Keratinocyte (primary cell): ENCODE results near the gene TIMMDC1. TPM values are rescaled to one million over a fixed set of nuclear protein-coding genes. Genes with fewer than 3 reads are reported as not detected.

Experiments
- DNase-seq: peaks from one replicate; pipeline ENCODE4 v3.0.0-alpha.2; 2011; ENCODE audit warnings: low read depth, missing footprints, low spot score
- FAIRE-seq: peaks from 2 replicates; lab custom pipeline; 2011; peaks lifted over from hg19 to GRCh38; lab: Jason Lieb, UNC
- H2AFZ ChIP-seq: 2 replicates; pipeline ENCODE4 v1.6.0; 2012; ENCODE audit warnings: low read length, control low read depth, inconsistent platforms; ENCODE audit not compliant: control insufficient read depth
- H3K27ac ChIP-seq: 2 replicates; pipeline ENCODE4 v1.5.1; 2011; ENCODE audit warnings: low read length; ENCODE audit not compliant: control insufficient read depth, insufficient read depth
- H3K27me3 ChIP-seq: 3 replicates; pipeline ENCODE4 v1.6.0; 2011; ENCODE audit warnings: low read length; ENCODE audit not compliant: control insufficient read depth, insufficient read depth; ENCODE audit errors: extremely low read depth
- H3K36me3 ChIP-seq, 2 experiments: 2 replicates in 1 of 2; 3 replicates in 1 of 2; pipeline ENCODE4 v1.5.1; 2011; ENCODE audit warnings: low read length in 2 of 2, mild to moderate bottlenecking in 1 of 2; ENCODE audit not compliant: control insufficient read depth in 2 of 2, insufficient read depth in 2 of 2; ENCODE audit errors: extremely low read depth in 1 of 2
- H3K4me1 ChIP-seq: 3 replicates; pipeline ENCODE4 v1.5.1; 2011; ENCODE audit warnings: low read length; ENCODE audit not compliant: control insufficient read depth, insufficient read depth; ENCODE audit errors: extremely low read depth
- H3K4me2 ChIP-seq: 3 replicates; pipeline ENCODE4 v1.6.0; 2011; ENCODE audit warnings: low read depth, low read length; ENCODE audit not compliant: control insufficient read depth, insufficient read depth; ENCODE audit errors: extremely low read depth
- H3K4me3 ChIP-seq, 3 experiments: fragments of 200-600 bp in 1 of 3; sonication (generic) in 1 of 3; 2 replicates in 2 of 3; 3 replicates in 1 of 3; pipeline ENCODE4 v1.5.1; 2011 to 2016; ENCODE audit warnings: low read length in 3 of 3, mild to moderate bottlenecking in 3 of 3, control low read depth in 2 of 3, inconsistent platforms in 1 of 3, low read depth in 1 of 3, mixed read lengths in 1 of 3, mixed run types in 1 of 3, moderate library complexity in 1 of 3; ENCODE audit not compliant: control insufficient read depth in 2 of 3, insufficient read depth in 2 of 3; ENCODE audit errors: extremely low read depth in 1 of 3
- H3K79me2 ChIP-seq: 2 replicates; pipeline ENCODE4 v1.6.0; 2012; ENCODE audit warnings: low read length; ENCODE audit not compliant: control insufficient read depth, insufficient read depth
- H3K9ac ChIP-seq: 3 replicates; pipeline ENCODE4 v1.6.0; 2011; ENCODE audit warnings: low read length; ENCODE audit not compliant: control insufficient read depth, insufficient read depth; ENCODE audit errors: extremely low read depth
- H3K9me1 ChIP-seq: 3 replicates; pipeline ENCODE4 v1.6.0; 2011; ENCODE audit warnings: low read length; ENCODE audit not compliant: control insufficient read depth, insufficient read depth; ENCODE audit errors: extremely low read depth
- H3K9me3 ChIP-seq: 2 replicates; pipeline ENCODE4 v1.5.1; 2012; ENCODE audit warnings: low read depth, low read length; ENCODE audit not compliant: control insufficient read depth
- H4K20me1 ChIP-seq: 3 replicates; pipeline ENCODE4 v1.6.0; 2011; ENCODE audit warnings: low read length; ENCODE audit not compliant: control insufficient read depth, insufficient read depth; ENCODE audit errors: extremely low read depth
- EZH2 ChIP-seq: IDR thresholded peaks from one replicate; pipeline ENCODE4 v1.6.1; 2012; ENCODE audit warnings: inconsistent platforms, mild to moderate bottlenecking, low read length, moderate library complexity
- dilution Hi-C: fragments of 300-500 bp; cut with MboI; formaldehyde crosslinking; loops from one replicate; pipeline ENCODE4 v1.7.0; 2020; ENCODE audit warnings: low sequenced_read_pairs; ENCODE audit not compliant: extremely low pct_ligation_motif_present
- polyA plus RNA-seq, 5 experiments: library from polyadenylated mRNA; depleted of rRNA in 3 of 5; stranded (reverse) in 3 of 5; stranded (forward) in 1 of 5; unstranded in 1 of 5; fragments of >200 nt; gene quantifications; 1 replicate in 1 of 5; 2 replicates in 3 of 5; 3 replicates in 1 of 5; pipeline versions ENCODE4 v1.2.1 to v1.2.3, GENCODE V29; 2011 to 2012; ENCODE audit warnings: missing spikeins in 2 of 5, low read depth in 1 of 5, low replicate concordance in 1 of 5
- TF ChIP-seq, protein P1 (sequence below), 3 experiments: IDR thresholded peaks in 1 of 3; conservative IDR thresholded peaks in 1 of 3; optimal IDR thresholded peaks in 1 of 3; 2 replicates in 2 of 3; 3 replicates in 1 of 3; pipeline versions ENCODE3 to v1.5.1; 2011; ENCODE audit warnings: low read length in 3 of 3, mild to moderate bottlenecking in 3 of 3, moderate library complexity in 2 of 3, control low read depth in 1 of 3, inconsistent platforms in 1 of 3; ENCODE audit not compliant: insufficient read depth in 2 of 3; ENCODE audit errors: extremely low read depth in 1 of 3

TIMMDC1 gene
- polyA plus RNA-seq, 1 donor (not counting 4 experiments of a cell fraction or from before 2014, with no cell fraction given): 140 TPM

DNA sequence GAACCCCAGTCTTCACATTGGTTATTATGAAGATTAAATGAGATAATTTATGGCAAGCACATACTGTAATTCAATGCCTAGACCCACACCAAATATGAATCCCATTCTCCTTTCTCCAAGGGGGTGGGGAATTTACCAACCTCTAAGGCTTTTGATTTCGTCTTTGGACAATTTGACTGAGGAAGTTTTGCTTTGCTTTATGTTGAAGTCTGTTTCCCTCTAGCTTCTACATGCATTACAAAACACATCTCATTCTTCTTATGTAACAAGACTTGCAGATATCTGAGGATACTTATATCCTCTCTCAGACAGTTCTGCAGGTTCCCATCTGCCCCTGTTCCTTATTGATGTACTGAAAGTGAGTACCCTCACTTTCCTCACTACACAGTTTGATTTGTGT is 48.9 kb downstream of the TIMMDC1 start:
- Histone ChIP-seq H3K27me3 (no peaks in the 10 kb centered on the region), H3K9ac (no peak overlapping the region), H3K36me3 (no peaks in the 10 kb centered on the region), H4K20me1 (no peaks in the 10 kb centered on the region), H3K4me3 (no peak overlapping the region), H3K79me2 (no peaks in the 10 kb centered on the region), H2AFZ (no peak overlapping the region), H3K9me1 (no peaks in the 10 kb centered on the region), H3K9me3 (no peaks in the 10 kb centered on the region), H3K27ac (no peak overlapping the region), H3K4me1 (no peaks in the 10 kb centered on the region), H3K4me2 (no peak overlapping the region)
- dilution Hi-C loops: no loop called here
- TF ChIP-seq, protein P1, sequence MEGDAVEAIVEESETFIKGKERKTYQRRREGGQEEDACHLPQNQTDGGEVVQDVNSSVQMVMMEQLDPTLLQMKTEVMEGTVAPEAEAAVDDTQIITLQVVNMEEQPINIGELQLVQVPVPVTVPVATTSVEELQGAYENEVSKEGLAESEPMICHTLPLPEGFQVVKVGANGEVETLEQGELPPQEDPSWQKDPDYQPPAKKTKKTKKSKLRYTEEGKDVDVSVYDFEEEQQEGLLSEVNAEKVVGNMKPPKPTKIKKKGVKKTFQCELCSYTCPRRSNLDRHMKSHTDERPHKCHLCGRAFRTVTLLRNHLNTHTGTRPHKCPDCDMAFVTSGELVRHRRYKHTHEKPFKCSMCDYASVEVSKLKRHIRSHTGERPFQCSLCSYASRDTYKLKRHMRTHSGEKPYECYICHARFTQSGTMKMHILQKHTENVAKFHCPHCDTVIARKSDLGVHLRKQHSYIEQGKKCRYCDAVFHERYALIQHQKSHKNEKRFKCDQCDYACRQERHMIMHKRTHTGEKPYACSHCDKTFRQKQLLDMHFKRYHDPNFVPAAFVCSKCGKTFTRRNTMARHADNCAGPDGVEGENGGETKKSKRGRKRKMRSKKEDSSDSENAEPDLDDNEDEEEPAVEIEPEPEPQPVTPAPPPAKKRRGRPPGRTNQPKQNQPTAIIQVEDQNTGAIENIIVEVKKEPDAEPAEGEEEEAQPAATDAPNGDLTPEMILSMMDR (optimal IDR thresholded peaks at IDR 0.05 in 1 of 3, IDR thresholded peaks at IDR 0.05 in 1 of 3, conservative IDR thresholded peaks at IDR 0.05 in 1 of 3; ENCODE audit: extremely low read depth in 1 of 3, insufficient read depth in 2 of 3, low read length in 3 of 3): no peak
- TF ChIP-seq EZH2: no peak
- FAIRE-seq (no peak), DNase-seq (no peak)

DNA sequence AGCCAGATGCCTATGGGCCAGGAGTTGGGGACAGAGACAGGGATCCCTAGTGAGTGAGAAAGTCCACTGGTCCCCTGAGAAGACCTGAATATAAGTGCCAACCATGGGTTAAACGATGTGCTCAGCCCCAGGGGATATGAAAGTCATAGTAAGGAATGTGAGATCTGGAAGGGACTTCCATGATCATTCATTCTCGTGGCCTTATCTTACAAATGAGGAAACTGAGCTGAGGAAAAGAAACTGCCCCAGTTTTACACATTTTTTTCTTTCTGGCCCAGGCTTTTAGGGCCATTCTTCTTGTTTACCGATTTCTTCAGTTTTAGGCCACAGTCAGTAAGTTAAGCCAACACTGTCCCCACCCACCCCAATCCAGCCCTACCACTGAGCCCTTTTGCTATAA is 50.0 kb downstream of the TIMMDC1 start:
- Histone ChIP-seq H3K4me3 (no peak overlapping the region), H4K20me1 (no peaks in the 10 kb centered on the region), H2AFZ (no peak overlapping the region), H3K79me2 (no peaks in the 10 kb centered on the region), H3K9me1 (no peaks in the 10 kb centered on the region), H3K9me3 (no peaks in the 10 kb centered on the region), H3K9ac (no peak overlapping the region), H3K36me3 (no peaks in the 10 kb centered on the region), H3K27ac (no peak overlapping the region), H3K4me1 (no peaks in the 10 kb centered on the region), H3K27me3 (no peaks in the 10 kb centered on the region), H3K4me2 (no peak overlapping the region)
- dilution Hi-C loops: no loop called here
- DNase-seq (no peak), FAIRE-seq (no peak)
- TF ChIP-seq, protein P1 (optimal IDR thresholded peaks at IDR 0.05 in 1 of 3, IDR thresholded peaks at IDR 0.05 in 1 of 3, conservative IDR thresholded peaks at IDR 0.05 in 1 of 3; ENCODE audit: extremely low read depth in 1 of 3, insufficient read depth in 2 of 3, low read length in 3 of 3): no peak
- no peak for TF ChIP-seq EZH2
